Activated T-cell treated with anti-CD3 and anti-CD28 coated beads, Interleukin-2, amount 50 U/mL, for 72 hours (primary cell): ENCODE data around the gene VEPH1. TPM values are rescaled to one million over a fixed set of nuclear protein-coding genes. Genes with fewer than 3 reads are reported as not detected.

Experiments used
- ATAC-seq, 2 donors: fragments of 150-1000 bp; cut with Tn5 transposase; replicated peaks in 1 of 2; 2 replicates each; pipeline ENCODE4 v1.10.0; 2021; ENCODE audit warnings: moderate library complexity in 2 of 2, mild to moderate bottlenecking in 1 of 2
- DNase-seq, 2 donors: peaks; one replicate each; pipeline ENCODE4 v3.0.0; 2021 to 2022; ENCODE audit warnings: mixed read lengths in 1 of 2
- H3K27ac Mint-ChIP-seq: one replicate; pipeline ENCODE4 v1.8.0; 2022; ENCODE audit warnings: mild to moderate bottlenecking, moderate library complexity, mixed read lengths
- H3K27me3 Mint-ChIP-seq: one replicate; pipeline ENCODE4 v1.8.0; 2022; ENCODE audit warnings: low read depth, mixed read lengths
- H3K36me3 Mint-ChIP-seq, 2 donors: one replicate each; pipeline ENCODE4 v1.8.0; 2022; ENCODE audit warnings: mixed read lengths in 2 of 2, mild to moderate bottlenecking in 1 of 2; ENCODE audit not compliant: insufficient read depth in 2 of 2
- H3K4me1 Mint-ChIP-seq: one replicate; pipeline ENCODE4 v1.8.0; 2022; ENCODE audit warnings: low read depth, mixed read lengths
- H3K4me3 Mint-ChIP-seq, 2 donors: one replicate each; pipeline ENCODE4 v1.8.0; 2022; ENCODE audit warnings: mild to moderate bottlenecking in 2 of 2, mixed read lengths in 2 of 2, moderate library complexity in 2 of 2
- H3K9me3 Mint-ChIP-seq, 2 donors: one replicate each; pipeline ENCODE4 v1.8.0; 2022; ENCODE audit warnings: mixed read lengths in 2 of 2
- total RNA-seq, 2 donors: library from RNA; stranded (reverse); gene quantifications; one replicate each; pipeline ENCODE4 v1.2.3, GENCODE V29; 2022

Gene VEPH1
- total RNA-seq, 2 donors from 2014 or later = not detected

DNA sequence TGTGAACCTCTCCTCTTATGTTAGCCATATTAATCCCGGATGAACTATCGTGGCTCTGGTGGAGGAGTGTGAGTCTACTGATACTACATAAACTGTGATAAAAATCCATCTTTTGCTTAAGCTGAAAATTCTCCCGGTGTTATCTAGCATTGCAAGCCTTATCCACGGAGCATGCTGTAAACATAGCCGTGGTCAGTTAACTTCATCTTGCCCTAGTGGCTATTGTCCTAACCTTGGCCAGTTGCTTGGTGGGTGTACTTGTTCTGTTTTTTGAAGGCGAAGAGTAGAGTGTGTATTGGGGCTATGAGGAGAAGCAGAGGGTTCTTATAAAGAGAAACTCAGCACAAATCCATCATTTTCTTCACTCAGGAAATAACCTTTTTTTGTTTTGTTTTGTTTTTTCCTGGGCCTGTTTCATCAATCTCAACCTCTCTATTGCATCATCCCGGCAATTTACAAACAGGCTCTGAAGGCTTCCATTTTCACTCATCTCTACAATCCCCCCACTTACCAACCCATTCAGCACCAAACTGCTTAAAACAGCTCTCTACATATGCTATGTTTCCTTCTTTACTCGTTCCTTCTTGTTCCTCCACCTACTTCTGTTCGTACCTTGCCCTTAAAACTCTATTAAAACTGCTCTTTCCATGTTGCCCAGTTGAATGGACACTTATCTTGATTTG is 202.1 kb downstream of the VEPH1 start:
- DNase-seq (no peak), ATAC-seq (no peak)
- Mint-ChIP-seq H3K27me3 (no peaks in the 10 kb centered on the region), H3K36me3 (no peaks in the 10 kb centered on the region), H3K9me3 (no peaks in the 10 kb centered on the region), H3K4me1 (no peaks in the 10 kb centered on the region), H3K27ac (no peak overlapping the region), H3K4me3 (no peak overlapping the region)

DNA sequence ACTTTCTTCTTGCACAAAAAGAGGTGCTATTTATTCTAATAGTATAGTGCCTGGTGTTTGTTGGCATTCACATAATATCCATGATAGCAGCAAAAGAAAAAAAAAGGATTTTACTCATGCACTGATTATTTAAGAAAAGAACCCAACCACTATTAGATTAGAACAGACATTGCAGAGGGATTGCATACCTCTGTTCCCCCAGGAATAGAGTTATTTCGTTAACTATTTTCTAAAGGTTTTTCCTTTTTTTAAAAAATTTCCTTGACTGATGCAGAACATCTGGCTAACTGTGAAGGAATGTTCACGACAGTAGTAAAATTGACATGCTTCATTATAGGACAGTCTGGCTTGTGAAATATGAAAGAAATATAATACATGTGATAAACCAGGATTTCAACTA is 203.1 kb downstream of the VEPH1 start:
- Mint-ChIP-seq H3K27me3 (no peaks in the 10 kb centered on the region), H3K9me3 (no peaks in the 10 kb centered on the region), H3K4me1 (no peaks in the 10 kb centered on the region), H3K36me3 (no peaks in the 10 kb centered on the region), H3K4me3 (no peak overlapping the region), H3K27ac (no peak overlapping the region)
- ATAC-seq (no peak), DNase-seq (no peak)

DNA sequence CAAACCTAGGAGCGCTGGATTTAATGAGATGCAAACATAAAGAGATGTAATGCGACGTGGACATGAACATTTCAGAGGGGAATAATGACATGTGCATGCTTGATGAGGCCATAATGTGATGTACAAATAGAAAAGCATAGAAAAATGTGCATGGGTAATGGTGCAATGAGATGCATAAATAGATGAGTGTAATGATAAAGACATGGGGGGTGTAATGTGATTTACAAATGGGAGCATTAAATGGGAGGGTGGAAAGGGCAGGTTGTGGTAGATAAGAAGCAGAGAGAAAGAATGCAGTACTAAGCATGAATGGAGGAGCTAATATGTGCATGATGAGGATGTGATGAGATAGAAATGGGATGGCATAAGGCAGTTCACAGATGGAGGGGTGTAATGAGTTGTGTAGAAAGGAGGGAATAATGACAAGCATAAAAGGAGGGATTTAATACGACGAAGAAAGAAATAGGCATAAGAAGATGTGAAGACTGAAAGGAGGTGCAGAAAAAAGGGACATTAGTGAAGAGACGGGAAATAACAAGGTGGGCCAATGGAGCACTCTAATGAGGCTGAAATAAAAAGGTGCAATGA is 205.8 kb downstream of the VEPH1 start:
- no peaks in the 10 kb centered on the region for H3K9me3 Mint-ChIP-seq
- ATAC-seq (no peak), DNase-seq (no peak)
- no peaks in the 10 kb centered on the region for H3K36me3 Mint-ChIP-seq
- H3K4me3 Mint-ChIP-seq = no peak overlapping the region
- peaks cover 4% of the 10 kb centered on the region for H3K4me1 Mint-ChIP-seq
- H3K27ac Mint-ChIP-seq = no peak overlapping the region
- H3K27me3 Mint-ChIP-seq = no peaks in the 10 kb centered on the region

DNA sequence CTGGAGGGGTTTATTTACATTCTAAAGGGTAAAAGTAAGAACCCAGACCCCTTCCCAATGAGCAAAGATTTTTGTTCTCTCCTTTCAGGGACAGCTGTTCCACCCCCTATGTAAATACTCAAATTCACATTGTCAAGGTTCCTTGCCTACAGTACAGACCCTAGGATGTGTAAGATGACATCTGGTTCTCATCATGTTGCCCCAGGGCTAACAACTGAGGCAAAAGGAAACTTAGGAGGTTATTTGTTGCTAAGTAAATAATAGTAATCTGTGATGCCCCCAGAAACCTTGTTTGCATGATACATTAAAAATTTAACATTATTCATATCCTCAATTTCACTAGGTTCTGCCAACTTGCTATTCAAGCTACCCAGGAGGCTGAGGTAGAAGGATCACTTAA is 208.3 kb downstream of the VEPH1 start:
- no peaks in the 10 kb centered on the region for H3K36me3 Mint-ChIP-seq
- H3K27me3 Mint-ChIP-seq = no peaks in the 10 kb centered on the region
- no peak for DNase-seq
- H3K27ac Mint-ChIP-seq = no peak overlapping the region
- H3K9me3 Mint-ChIP-seq = no peaks in the 10 kb centered on the region
- ATAC-seq = no peak
- H3K4me1 Mint-ChIP-seq = peaks cover 4% of the 10 kb centered on the region
- no peak overlapping the region for H3K4me3 Mint-ChIP-seq

DNA sequence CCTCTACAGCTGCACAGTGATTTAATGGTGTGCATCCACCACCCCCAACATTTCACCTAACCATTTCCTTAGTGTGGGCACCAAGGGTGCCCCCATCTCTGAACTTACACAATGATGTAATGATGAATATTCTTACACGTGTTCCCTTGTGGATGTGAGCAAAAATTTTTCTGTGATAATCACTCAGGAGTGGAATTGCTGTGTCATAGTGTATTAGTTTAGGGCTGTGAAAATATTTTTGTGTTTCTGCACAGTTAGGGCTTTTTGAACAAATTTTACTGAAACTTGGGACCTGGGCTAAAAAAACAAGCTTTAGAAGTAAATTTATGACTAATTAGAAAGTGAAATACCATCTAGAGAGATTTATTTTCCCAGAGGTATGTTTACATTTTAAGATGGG is 208.7 kb downstream of the VEPH1 start:
- H3K4me1 Mint-ChIP-seq = peaks cover 4% of the 10 kb centered on the region
- H3K9me3 Mint-ChIP-seq = no peaks in the 10 kb centered on the region
- H3K27me3 Mint-ChIP-seq = no peaks in the 10 kb centered on the region
- H3K27ac Mint-ChIP-seq = no peak overlapping the region
- no peak overlapping the region for H3K4me3 Mint-ChIP-seq
- ATAC-seq (no peak), DNase-seq (no peak)
- no peaks in the 10 kb centered on the region for H3K36me3 Mint-ChIP-seq

DNA sequence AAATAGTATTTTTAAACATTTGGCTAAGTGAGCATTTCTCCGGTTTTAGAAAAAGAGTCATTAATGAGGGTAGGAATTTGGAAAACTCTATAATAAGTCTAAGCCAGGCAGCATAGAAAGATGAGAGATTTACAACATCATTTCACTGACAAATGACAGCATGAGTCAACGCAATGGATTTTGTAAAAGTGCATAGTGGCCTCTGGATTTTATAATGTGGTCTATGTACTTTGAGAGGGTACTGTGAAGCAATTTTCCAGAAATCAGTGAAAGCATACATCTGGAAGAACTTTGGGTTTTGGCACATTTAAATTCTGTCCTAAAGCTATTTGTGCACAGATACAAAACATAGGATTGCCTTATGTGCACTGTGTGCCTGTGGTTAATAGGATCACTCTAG is 212.4 kb downstream of the VEPH1 start:
- no peak for DNase-seq
- Mint-ChIP-seq H3K4me3 (no peak overlapping the region), H3K36me3 (no peaks in the 10 kb centered on the region), H3K27me3 (no peaks in the 10 kb centered on the region), H3K27ac (no peak overlapping the region), H3K9me3 (no peaks in the 10 kb centered on the region), H3K4me1 (peaks cover 4% of the 10 kb centered on the region)
- no peak for ATAC-seq

DNA sequence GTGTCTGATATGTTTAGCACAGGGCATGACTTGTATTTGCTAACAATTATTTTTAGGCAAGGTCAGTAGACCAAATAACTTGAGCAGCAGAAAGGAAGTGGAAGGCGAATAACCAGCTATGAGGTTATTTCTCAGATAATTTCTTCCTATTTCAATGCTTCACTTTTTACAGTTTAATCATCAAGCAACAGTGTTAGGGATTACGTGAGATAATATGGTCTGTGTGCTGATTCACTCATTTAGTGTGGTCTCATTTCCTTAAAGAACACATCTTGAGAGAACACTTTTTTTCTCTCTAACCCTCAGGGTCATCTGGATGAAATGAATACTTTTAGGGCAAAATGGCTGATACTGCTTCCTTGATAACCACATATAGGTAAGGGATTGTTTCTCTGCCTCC is 217.2 kb downstream of the VEPH1 start:
- Mint-ChIP-seq H3K27ac (no peak overlapping the region), H3K4me3 (no peak overlapping the region), H3K36me3 (no peaks in the 10 kb centered on the region), H3K27me3 (no peaks in the 10 kb centered on the region), H3K9me3 (no peaks in the 10 kb centered on the region), H3K4me1 (no peaks in the 10 kb centered on the region)
- DNase-seq (no peak), ATAC-seq (no peak)

DNA sequence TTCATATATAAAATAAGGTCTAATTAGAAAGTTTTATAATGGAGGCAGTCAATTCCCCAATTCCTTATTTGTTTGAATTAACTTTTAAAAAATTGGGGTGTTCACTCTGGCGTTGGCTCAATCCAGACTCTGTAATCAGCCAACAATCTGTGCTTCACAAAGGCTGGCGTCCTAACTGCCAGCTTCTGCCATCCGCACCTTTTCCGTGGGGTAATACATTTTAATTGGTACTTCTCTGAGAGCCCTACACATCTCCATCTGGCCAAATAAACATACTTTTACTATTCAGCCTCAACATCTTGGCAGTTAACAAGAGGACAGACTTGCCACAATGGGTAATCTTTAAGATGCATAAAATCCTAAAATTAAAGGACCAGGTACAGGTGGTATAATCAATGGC is 218.1 kb downstream of the VEPH1 start:
- Mint-ChIP-seq H3K9me3 (no peaks in the 10 kb centered on the region), H3K27ac (no peak overlapping the region), H3K4me3 (no peak overlapping the region), H3K4me1 (no peaks in the 10 kb centered on the region), H3K36me3 (no peaks in the 10 kb centered on the region), H3K27me3 (no peaks in the 10 kb centered on the region)
- no peak for DNase-seq
- no peak for ATAC-seq

DNA sequence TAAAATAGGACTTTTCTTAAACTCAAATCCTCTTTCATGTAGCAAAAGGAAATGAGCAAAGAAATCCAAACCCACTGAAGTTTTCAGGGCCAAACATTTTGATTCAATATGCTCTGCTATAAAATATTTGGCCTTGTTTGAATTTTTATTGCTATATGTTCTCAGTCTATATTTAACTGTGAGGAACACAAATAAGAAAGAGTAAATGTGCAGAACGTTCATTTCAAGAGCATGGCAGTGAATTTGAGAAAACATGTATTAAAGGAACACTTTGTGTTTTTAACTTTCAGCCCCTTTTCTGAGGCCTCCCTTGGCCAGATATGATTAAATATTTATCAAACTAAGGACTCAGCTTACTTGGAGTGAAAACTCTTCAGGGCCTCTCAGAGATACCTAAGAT is 218.5 kb downstream of the VEPH1 start:
- H3K36me3 Mint-ChIP-seq = no peaks in the 10 kb centered on the region
- DNase-seq (no peak), ATAC-seq (no peak)
- H3K4me1 Mint-ChIP-seq = no peaks in the 10 kb centered on the region
- H3K27me3 Mint-ChIP-seq = no peaks in the 10 kb centered on the region
- H3K9me3 Mint-ChIP-seq = no peaks in the 10 kb centered on the region
- H3K27ac Mint-ChIP-seq = no peak overlapping the region
- H3K4me3 Mint-ChIP-seq = no peak overlapping the region

DNA sequence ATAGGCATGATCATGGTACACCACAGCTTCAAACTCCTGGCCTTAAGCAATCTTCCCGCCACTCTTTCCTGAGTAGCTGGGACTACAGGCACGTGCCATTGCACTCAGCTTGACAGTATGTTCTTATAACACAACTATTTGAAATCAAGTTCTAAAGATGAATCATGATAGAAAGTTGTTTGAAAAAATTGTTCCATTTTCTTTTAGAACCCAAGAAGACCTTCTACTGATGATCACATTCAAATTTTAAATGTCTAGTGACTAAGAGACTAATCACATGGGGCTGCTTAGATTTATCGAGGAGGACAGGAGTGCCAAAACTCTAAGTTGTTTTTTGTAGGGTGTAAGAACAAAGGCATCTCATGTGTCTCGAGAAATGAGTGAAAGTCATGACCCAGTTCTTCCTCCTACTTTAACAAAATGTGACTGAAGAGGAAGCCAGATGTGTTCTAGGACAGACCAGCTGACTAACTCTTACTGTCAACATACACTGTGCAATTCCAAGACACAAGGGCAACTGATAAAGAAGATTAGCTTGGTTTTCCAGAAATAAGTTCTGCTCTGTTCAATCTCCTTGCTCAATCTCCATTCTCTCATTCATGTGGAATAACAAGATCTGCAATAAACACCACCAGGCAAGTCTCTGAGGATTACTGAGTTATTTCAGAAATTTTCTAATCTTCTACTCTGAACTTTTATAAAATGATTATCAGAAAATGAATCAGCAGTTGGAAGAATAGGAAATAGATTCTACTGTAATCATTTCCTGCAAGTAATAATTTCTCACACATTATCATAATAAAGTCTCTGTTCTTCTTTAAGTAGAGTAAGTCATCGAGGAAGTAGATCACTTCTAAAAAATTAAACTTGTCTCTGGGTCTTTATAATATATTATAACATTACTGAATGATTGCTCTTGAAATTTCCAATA is 220.7 kb downstream of the VEPH1 start:
- H3K27me3 Mint-ChIP-seq = no peaks in the 10 kb centered on the region
- DNase-seq (no peak), ATAC-seq (peak; percentile 29 to 60)
- H3K36me3 Mint-ChIP-seq = no peaks in the 10 kb centered on the region
- no peaks in the 10 kb centered on the region for H3K9me3 Mint-ChIP-seq
- H3K4me3 Mint-ChIP-seq = no peak overlapping the region
- H3K4me1 Mint-ChIP-seq = no peaks in the 10 kb centered on the region
- H3K27ac Mint-ChIP-seq = no peak overlapping the region

DNA sequence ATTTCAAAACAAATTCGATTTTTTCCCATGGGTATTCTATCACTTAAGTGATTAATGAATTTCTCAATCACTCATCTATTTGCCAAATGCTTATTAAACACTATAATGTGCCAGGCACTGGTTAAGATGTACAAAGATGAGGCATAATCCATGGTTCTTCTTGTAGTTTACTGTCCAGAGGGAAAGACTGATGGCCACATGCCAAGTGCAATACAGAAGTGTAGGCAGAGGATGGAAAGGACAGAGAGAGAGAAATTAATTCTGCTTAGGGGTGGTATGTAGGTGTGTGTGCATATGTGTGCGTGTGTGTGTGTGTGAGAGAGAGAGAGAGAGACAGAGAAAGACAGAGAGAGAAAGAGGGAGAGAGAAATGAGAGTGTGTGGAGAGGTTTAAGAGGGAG is 222.4 kb downstream of the VEPH1 start:
- no peaks in the 10 kb centered on the region for H3K9me3 Mint-ChIP-seq
- no peaks in the 10 kb centered on the region for H3K36me3 Mint-ChIP-seq
- no peaks in the 10 kb centered on the region for H3K27me3 Mint-ChIP-seq
- DNase-seq (no peak), ATAC-seq (no peak)
- no peaks in the 10 kb centered on the region for H3K4me1 Mint-ChIP-seq
- no peak overlapping the region for H3K4me3 Mint-ChIP-seq
- no peak overlapping the region for H3K27ac Mint-ChIP-seq

DNA sequence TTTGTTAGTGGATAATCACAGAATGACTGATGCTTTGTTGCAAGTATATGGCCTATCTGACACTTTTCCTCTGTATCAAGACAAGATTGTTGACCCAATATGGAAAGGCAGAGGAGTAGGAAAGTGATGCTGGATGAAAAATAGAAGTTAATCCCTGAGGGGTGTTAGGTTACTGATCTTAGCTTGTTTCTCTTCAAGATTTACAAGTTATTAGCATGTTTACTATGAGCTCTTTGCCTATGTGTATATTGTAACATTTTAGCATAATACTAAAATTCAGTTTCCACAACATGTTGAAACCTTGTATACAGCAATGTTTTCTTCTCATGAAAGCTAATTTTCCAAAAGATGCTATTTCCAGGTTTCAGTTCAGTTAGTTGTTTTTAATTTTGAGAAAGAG is 222.9 kb downstream of the VEPH1 start:
- Mint-ChIP-seq H3K4me1 (no peaks in the 10 kb centered on the region), H3K27me3 (no peaks in the 10 kb centered on the region), H3K4me3 (no peak overlapping the region), H3K27ac (no peak overlapping the region), H3K36me3 (no peaks in the 10 kb centered on the region), H3K9me3 (no peaks in the 10 kb centered on the region)
- DNase-seq (no peak), ATAC-seq (no peak)

DNA sequence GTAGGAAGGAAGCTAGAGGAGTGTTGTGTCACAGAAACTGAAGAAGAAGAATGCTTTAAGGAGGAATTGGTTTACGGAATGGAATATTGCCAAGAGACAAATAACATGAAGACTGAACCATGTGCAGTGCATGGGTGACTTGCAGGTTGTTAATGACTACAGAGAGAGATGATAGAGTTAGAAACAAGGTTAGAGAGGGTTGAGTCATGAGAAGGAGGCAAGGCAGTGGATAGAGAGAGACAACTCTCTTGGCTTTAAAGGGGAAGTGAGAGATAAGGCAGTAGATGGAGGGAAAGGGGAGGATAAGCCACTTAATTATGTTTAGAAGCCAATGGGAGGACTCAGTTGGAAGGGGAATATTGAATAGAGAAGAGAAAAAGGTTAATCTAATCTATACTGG is 224.0 kb downstream of the VEPH1 start:
- Mint-ChIP-seq H3K4me1 (no peaks in the 10 kb centered on the region), H3K9me3 (no peaks in the 10 kb centered on the region), H3K4me3 (no peak overlapping the region), H3K36me3 (no peaks in the 10 kb centered on the region), H3K27ac (no peak overlapping the region), H3K27me3 (no peaks in the 10 kb centered on the region)
- DNase-seq (no peak), ATAC-seq (no peak)
